ENCODE results near the gene ART4. TPM values are rescaled to one million over a fixed set of nuclear protein-coding genes. Genes with fewer than 3 reads are reported as not detected.

Gene ART4
- total RNA-seq, 1 donor = not detected

DNA sequence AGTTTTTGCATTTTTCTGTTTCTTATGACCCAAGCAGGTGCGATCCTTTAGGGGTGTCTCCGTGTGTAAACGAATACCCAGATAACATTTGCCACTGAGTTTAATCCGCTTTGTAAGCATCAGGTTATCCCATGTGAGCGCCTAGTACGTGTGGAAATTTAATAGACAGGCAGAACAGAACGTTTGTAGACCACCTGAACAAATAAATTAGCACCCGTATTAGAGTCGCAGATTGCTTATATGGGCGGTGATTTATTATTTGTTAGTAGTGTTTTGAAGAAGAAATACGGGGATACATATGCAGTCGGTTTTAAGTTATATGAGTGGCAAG, 39.5 kb downstream of the ART4 start:
- no peaks in the 10 kb centered on the region for H3K9me3 ChIP-seq (ENCODE audit: low read depth, low read length)
- H3K27me3 ChIP-seq (ENCODE audit: insufficient read depth, low read length) = no peaks in the 10 kb centered on the region
- peaks cover 11% of the 10 kb centered on the region for H3K4me1 ChIP-seq (ENCODE audit: insufficient read depth, low read length)
- H3K4me3 ChIP-seq (ENCODE audit: low read length) = peak overlapping the region; percentile 79

GRCh38 chr12:14803011-14803829, 40.1 kb downstream of the ART4 start, which contains the start of the genes C12orf60 and WBP11:
Gene C12orf60, plus strand, starts transcription at chr12:14803670. Its CDS starts 19,266 bp downstream, at chr12:14822936.
Gene WBP11, minus strand, starts transcription at chr12:14803478. Its CDS starts 2,095 bp downstream, at chr12:14801383.
- Histone ChIP-seq H3K4me3 (ENCODE audit: low read length) (peak within 1 kb of the TSS; percentile 79), H3K4me1 (ENCODE audit: insufficient read depth, low read length) (peaks cover 11% of the 10 kb centered on the region), H3K27me3 (ENCODE audit: insufficient read depth, low read length) (no peaks in the 10 kb centered on the region), H3K9me3 (ENCODE audit: low read depth, low read length) (no peaks in the 10 kb centered on the region)

DNA sequence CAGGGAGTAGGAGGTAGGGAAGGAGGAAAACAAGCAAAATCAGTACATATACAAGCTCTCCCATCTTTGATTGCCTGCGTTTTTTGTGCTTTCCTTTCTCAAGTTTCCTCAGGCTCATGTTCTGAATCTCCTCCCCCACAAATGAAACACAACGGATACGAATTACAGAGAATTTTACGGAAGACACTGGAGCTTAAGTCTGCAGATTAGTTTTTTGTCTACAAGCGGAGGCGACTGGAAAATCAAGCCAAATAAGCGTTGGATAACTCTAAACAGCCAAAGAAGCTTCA, 40.7 kb downstream of the ART4 start:
- H3K4me3 ChIP-seq (ENCODE audit: low read length) = peak overlapping the region; percentile 79
- H3K9me3 ChIP-seq (ENCODE audit: low read depth, low read length) = no peaks in the 10 kb centered on the region

DNA sequence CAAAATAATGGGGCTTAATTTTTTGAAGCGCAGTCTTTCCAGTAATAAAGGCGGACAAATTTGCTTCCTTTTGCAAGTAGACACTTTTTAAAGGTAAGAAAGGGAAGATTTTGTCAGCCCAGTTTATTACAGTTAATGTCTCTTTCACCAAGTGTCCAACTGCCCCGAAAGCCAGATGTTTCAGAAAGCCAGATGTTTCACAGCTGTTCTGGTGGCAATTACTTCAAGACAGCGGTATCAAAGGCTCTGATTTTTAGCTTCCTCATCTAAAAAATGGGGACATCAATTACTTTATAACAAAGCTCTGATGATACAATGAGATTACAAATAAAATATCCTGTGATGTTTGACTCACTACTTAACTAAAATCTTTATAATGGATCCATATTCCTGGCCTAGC, 41.1 kb downstream of the ART4 start:
- no peaks in the 10 kb centered on the region for H3K9me3 ChIP-seq (ENCODE audit: low read depth, low read length)

More for the DNA sequence above, 40.7 kb downstream of the ART4 start:
- H3K27me3 ChIP-seq (ENCODE audit: insufficient read depth, low read length) = no peaks in the 10 kb centered on the region
- peaks cover 11% of the 10 kb centered on the region for H3K4me1 ChIP-seq (ENCODE audit: insufficient read depth, low read length)

DNA sequence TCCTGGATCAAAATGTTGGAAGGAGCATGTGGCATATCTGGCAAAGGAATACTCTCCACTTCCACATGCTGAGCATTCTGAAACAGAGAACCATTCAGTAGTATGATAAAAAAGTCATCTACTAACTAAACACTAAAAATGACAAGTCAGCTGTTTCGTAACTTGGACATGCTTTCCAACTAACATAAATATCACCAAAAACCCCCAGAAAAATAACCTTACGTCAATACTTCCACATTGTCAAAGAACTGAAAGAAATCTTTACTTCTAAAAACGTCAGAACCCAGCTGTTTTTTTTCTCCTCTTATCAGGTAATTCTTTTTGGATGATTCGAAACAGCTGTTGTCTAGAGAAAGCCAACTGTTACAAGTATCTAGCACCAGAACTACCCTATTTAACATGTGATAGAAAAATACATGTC, 48.3 kb downstream of the ART4 start:
- Histone ChIP-seq H3K9me3 (ENCODE audit: low read depth, low read length) (no peaks in the 10 kb centered on the region), H3K27me3 (ENCODE audit: insufficient read depth, low read length) (no peaks in the 10 kb centered on the region), H3K4me1 (ENCODE audit: insufficient read depth, low read length) (no peaks in the 10 kb centered on the region), H3K4me3 (ENCODE audit: low read length) (no peak overlapping the region)

More for the DNA sequence above, 41.1 kb downstream of the ART4 start:
- Histone ChIP-seq H3K4me1 (ENCODE audit: insufficient read depth, low read length) (peaks cover 11% of the 10 kb centered on the region), H3K4me3 (ENCODE audit: low read length) (peak overlapping the region; percentile 79), H3K27me3 (ENCODE audit: insufficient read depth, low read length) (no peaks in the 10 kb centered on the region)

DNA sequence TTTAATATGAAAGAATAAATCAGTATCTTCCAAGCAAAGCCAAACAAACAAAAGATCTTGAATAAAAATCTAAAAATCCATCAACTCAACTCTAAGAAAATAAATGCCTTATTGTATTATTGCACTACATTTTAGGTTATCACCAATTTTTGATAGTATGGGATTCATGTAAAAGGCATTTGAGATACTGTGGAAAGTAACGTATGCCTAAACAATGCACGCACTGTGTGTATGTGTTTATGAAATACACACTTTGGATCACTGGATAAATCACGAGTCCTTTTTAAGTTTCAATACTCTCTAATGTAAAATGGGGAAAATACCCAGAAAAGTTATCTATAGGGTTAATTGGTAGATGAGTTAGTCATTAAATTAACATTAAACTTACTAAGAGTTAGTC, 57.8 kb downstream of the ART4 start:
- peaks cover under 1% of the 10 kb centered on the region for H3K4me1 ChIP-seq (ENCODE audit: insufficient read depth, low read length)
- H3K9me3 ChIP-seq (ENCODE audit: low read depth, low read length) = no peaks in the 10 kb centered on the region
- no peak overlapping the region for H3K4me3 ChIP-seq (ENCODE audit: low read length)
- H3K27me3 ChIP-seq (ENCODE audit: insufficient read depth, low read length) = no peaks in the 10 kb centered on the region

DNA sequence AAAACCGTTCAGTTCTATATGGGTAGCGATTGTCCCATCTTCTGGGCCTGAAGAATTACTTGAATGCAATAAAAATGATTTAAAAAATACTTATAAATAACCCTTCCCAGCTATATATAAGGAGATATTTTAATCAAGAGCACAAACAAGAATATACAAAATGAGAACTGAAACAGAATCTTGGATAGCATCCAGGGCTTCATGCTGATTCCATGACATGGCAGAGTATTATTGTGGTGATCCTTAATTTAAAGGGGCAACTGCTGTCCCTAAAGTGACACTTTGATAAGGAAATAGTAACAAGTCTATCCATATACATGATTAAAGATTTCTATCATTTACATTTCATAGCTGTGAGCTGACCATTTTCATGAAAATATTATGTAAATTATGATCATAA, 58.9 kb downstream of the ART4 start:
- Histone ChIP-seq H3K27me3 (ENCODE audit: insufficient read depth, low read length) (no peaks in the 10 kb centered on the region), H3K9me3 (ENCODE audit: low read depth, low read length) (no peaks in the 10 kb centered on the region), H3K4me1 (ENCODE audit: insufficient read depth, low read length) (peaks cover 4% of the 10 kb centered on the region), H3K4me3 (ENCODE audit: low read length) (no peak overlapping the region)

GRCh38 chr12:14782756-14783155, 60.6 kb downstream of the ART4 start:
- H3K4me1 ChIP-seq (ENCODE audit: insufficient read depth, low read length) = peaks cover 4% of the 10 kb centered on the region
- H3K4me3 ChIP-seq (ENCODE audit: low read length) = no peak overlapping the region
- no peaks in the 10 kb centered on the region for H3K9me3 ChIP-seq (ENCODE audit: low read depth, low read length)
- H3K27me3 ChIP-seq (ENCODE audit: insufficient read depth, low read length) = no peaks in the 10 kb centered on the region

DNA sequence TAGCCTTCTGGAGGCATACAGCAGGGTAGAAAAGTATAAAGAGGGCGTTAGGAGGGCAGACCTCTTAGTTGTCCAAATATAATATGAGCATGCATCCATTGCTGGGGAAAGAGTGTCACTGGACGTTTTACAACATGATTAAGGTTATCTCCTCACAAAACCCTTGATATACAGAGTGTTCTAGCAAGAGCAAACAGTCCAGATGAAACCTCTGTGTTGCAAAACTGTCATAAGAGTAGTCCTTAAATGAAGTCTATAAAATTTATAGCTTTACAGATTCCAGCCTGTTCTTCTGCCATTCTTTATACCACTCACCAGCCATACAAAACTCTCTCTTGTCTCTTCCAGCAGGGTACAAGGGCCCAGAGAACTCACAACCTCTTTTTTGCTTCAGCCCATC, 61.8 kb downstream of the ART4 start:
- H3K4me3 ChIP-seq (ENCODE audit: low read length) = no peak overlapping the region
- H3K27me3 ChIP-seq (ENCODE audit: insufficient read depth, low read length) = no peaks in the 10 kb centered on the region

GRCh38 chr12:14780859-14781258, 62.5 kb downstream of the ART4 start:
- peaks cover 10% of the 10 kb centered on the region for H3K4me1 ChIP-seq (ENCODE audit: insufficient read depth, low read length)
- no peak overlapping the region for H3K4me3 ChIP-seq (ENCODE audit: low read length)

More for the DNA sequence above, 61.8 kb downstream of the ART4 start:
- H3K9me3 ChIP-seq (ENCODE audit: low read depth, low read length) = no peaks in the 10 kb centered on the region
- H3K4me1 ChIP-seq (ENCODE audit: insufficient read depth, low read length) = peaks cover 4% of the 10 kb centered on the region

GRCh38 chr12:14779834-14780233, 63.5 kb downstream of the ART4 start:
- no peaks in the 10 kb centered on the region for H3K9me3 ChIP-seq (ENCODE audit: low read depth, low read length)
- H3K27me3 ChIP-seq (ENCODE audit: insufficient read depth, low read length) = no peaks in the 10 kb centered on the region
- H3K4me3 ChIP-seq (ENCODE audit: low read length) = no peak overlapping the region
- H3K4me1 ChIP-seq (ENCODE audit: insufficient read depth, low read length) = peaks cover 20% of the 10 kb centered on the region

More at GRCh38 chr12:14780859-14781258, 62.5 kb downstream of the ART4 start:
- no peaks in the 10 kb centered on the region for H3K27me3 ChIP-seq (ENCODE audit: insufficient read depth, low read length)
- H3K9me3 ChIP-seq (ENCODE audit: low read depth, low read length) = no peaks in the 10 kb centered on the region

DNA sequence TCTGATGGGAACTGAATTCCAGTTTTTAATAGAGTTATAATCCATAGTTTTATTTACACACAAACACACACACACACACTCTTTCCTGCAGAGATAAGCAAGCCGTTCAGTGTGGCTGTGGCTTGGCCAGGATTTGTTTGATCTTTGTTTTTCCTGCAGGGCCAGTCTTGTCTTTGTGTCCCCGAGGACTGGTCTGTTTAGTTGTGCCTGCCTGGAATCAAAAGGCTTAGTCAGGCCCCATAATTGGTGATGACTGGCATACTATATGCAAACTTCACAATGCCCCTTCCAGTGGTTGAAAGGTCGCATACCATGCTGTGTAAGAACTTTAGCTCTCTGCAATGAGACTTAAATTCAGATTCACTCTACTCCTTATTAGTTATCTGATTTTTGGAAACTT, 66.1 kb downstream of the ART4 start:
- peaks cover 28% of the 10 kb centered on the region for H3K4me1 ChIP-seq (ENCODE audit: insufficient read depth, low read length)
- H3K9me3 ChIP-seq (ENCODE audit: low read depth, low read length) = no peaks in the 10 kb centered on the region
- no peaks in the 10 kb centered on the region for H3K27me3 ChIP-seq (ENCODE audit: insufficient read depth, low read length)
- H3K4me3 ChIP-seq (ENCODE audit: low read length) = no peak overlapping the region

GRCh38 chr12:14776236-14776961, 66.9 kb downstream of the ART4 start:
- no peaks in the 10 kb centered on the region for H3K9me3 ChIP-seq (ENCODE audit: low read depth, low read length)
- no peaks in the 10 kb centered on the region for H3K27me3 ChIP-seq (ENCODE audit: insufficient read depth, low read length)
- no peak overlapping the region for H3K4me3 ChIP-seq (ENCODE audit: low read length)
- peaks cover 34% of the 10 kb centered on the region for H3K4me1 ChIP-seq (ENCODE audit: insufficient read depth, low read length)

- peaks cover 34% of the 10 kb centered on the region for H3K4me1 ChIP-seq (ENCODE audit: insufficient read depth, low read length)
- H3K9me3 ChIP-seq (ENCODE audit: low read depth, low read length) = no peaks in the 10 kb centered on the region
- H3K4me3 ChIP-seq (ENCODE audit: low read length) = no peak overlapping the region
- no peaks in the 10 kb centered on the region for H3K27me3 ChIP-seq (ENCODE audit: insufficient read depth, low read length)
Observed at GRCh38 chr12:14775636-14775980, 67.7 kb downstream of the ART4 start.
